ENCODE results near the gene NPAS3. TPM values are rescaled to one million over a fixed set of nuclear protein-coding genes. Genes with fewer than 3 reads are reported as not detected.

The NPAS3 gene
- total RNA-seq, 4 donors from 2014 or later: 1.9 to 10.6 (median 2.2) TPM

DNA sequence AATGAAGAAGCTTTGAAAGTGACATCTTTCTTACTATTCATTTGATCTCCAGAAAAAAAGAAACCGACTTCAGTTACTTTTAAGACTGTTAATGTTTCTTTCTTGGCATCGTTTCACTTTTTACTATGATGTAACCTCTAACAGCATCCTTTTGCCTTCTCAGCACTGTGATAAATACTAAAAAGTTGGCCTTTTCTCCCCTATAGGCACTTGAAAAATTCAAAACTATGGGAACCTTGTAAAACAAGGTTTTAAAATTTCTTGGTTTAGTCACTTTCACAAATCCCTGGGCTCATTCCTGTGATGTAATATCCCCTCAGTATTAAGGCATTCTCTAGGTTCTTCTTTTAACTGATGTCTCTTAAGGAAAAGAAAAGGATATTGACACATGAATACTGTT is 730.4 kb downstream of the NPAS3 start:
- Histone ChIP-seq H3K4me3 (no peak overlapping the region), H3K27me3 (no peaks in the 10 kb centered on the region), H3K4me1 (no peaks in the 10 kb centered on the region), H3K36me3 (no peaks in the 10 kb centered on the region), H3K27ac (no peak overlapping the region), H3K9me3 (peaks cover 0 to 2% (median 0%) of the 10 kb centered on the region in 3 donors)
- TF ChIP-seq POLR2AphosphoS5 (IDR thresholded peaks at IDR 0.05): no peak
- TF ChIP-seq, protein P1, sequence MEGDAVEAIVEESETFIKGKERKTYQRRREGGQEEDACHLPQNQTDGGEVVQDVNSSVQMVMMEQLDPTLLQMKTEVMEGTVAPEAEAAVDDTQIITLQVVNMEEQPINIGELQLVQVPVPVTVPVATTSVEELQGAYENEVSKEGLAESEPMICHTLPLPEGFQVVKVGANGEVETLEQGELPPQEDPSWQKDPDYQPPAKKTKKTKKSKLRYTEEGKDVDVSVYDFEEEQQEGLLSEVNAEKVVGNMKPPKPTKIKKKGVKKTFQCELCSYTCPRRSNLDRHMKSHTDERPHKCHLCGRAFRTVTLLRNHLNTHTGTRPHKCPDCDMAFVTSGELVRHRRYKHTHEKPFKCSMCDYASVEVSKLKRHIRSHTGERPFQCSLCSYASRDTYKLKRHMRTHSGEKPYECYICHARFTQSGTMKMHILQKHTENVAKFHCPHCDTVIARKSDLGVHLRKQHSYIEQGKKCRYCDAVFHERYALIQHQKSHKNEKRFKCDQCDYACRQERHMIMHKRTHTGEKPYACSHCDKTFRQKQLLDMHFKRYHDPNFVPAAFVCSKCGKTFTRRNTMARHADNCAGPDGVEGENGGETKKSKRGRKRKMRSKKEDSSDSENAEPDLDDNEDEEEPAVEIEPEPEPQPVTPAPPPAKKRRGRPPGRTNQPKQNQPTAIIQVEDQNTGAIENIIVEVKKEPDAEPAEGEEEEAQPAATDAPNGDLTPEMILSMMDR (IDR thresholded peaks at IDR 0.05): no peak
- TF ChIP-seq EP300 (IDR thresholded peaks at IDR 0.05): no peak
- TF ChIP-seq POLR2A (IDR thresholded peaks at IDR 0.05): no peak
- no peak for ATAC-seq
- 41 to 77% methylated on average over 2 of the region's 2 CpGs for WGBS, 2 donors (ENCODE audit: low coverage in 1 of 2)

DNA sequence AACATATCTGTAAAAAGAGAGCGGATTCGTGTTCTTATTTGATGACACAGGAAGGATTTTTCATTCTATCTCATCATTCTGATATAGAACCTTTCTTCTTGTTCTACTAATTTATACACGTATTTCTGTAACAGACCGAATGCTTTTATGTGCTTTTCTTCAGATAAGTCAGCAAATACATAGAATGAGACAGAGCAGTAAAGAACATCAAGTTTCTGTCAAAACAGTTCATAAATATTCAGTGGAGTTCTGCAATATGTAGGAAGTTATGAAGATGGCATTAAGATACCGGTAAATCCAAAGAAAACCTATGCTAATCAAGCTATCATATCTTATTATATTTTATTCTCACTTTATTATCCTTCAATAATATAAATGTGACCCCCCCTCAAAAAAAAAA is 731.6 kb downstream of the NPAS3 start:
- no peaks in the 10 kb centered on the region for H3K36me3 ChIP-seq
- no peak overlapping the region for H3K4me3 ChIP-seq
- no peaks in the 10 kb centered on the region for H3K27me3 ChIP-seq
- WGBS, 2 donors (ENCODE audit: low coverage in 1 of 2): 91 to 94% methylated on average over 4 to 5 of the region's 5 CpGs
- TF ChIP-seq POLR2AphosphoS5 (IDR thresholded peaks at IDR 0.05) (no peak), EP300 (IDR thresholded peaks at IDR 0.05) (no peak), POLR2A (IDR thresholded peaks at IDR 0.05) (no peak)
- TF ChIP-seq, protein P1 (IDR thresholded peaks at IDR 0.05): no peak
- H3K9me3 ChIP-seq: no peaks in the 10 kb centered on the region
- no peak overlapping the region for H3K27ac ChIP-seq
- H3K4me1 ChIP-seq: no peaks in the 10 kb centered on the region
- ATAC-seq: no peak

DNA sequence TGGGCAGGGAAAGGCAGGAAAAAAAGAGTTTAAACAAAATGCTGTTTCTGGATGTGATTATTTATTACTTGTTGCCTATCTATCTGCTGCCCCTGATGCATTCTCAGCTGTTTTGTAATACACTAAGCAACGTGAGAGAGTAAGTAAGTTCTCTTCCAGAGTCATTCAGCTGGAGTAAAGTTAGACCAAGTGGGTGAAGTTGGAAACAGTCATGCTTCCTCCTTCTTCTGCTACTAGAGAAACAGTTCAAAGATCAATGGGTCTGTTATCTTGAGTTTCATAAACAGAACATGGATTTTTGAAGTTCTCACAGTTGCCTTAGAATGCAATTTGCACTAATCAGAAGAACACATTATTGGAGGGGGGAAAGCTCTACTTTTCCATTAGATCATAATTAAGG is 732.9 kb downstream of the NPAS3 start:
- Histone ChIP-seq H3K27ac (no peak overlapping the region), H3K4me1 (no peaks in the 10 kb centered on the region), H3K4me3 (no peak overlapping the region), H3K36me3 (no peaks in the 10 kb centered on the region), H3K27me3 (no peaks in the 10 kb centered on the region), H3K9me3 (no peaks in the 10 kb centered on the region)
- no peak for ATAC-seq
- TF ChIP-seq, protein P1 (IDR thresholded peaks at IDR 0.05): no peak
- TF ChIP-seq EP300 (IDR thresholded peaks at IDR 0.05): no peak
- no peak for TF ChIP-seq POLR2AphosphoS5 (IDR thresholded peaks at IDR 0.05)
- no peak for TF ChIP-seq POLR2A (IDR thresholded peaks at IDR 0.05)
- WGBS, 2 donors (ENCODE audit: low coverage in 1 of 2): 43% methylated on average over 1 of the region's 1 CpG; no CpG with 5 or more reads in 1 of the 2 donors

- Histone ChIP-seq H3K36me3 (no peaks in the 10 kb centered on the region), H3K4me1 (no peaks in the 10 kb centered on the region), H3K4me3 (no peak overlapping the region), H3K27ac (no peak overlapping the region), H3K27me3 (no peaks in the 10 kb centered on the region), H3K9me3 (no peaks in the 10 kb centered on the region)
- no peak for TF ChIP-seq POLR2A (IDR thresholded peaks at IDR 0.05)
- no peak for TF ChIP-seq POLR2AphosphoS5 (IDR thresholded peaks at IDR 0.05)
- TF ChIP-seq, protein P1 (IDR thresholded peaks at IDR 0.05): no peak
- TF ChIP-seq EP300 (IDR thresholded peaks at IDR 0.05): no peak
- 96 to 97% methylated on average over 4 of the region's 5 CpGs for WGBS, 2 donors (ENCODE audit: low coverage in 1 of 2)
- no peak for ATAC-seq
Measured at GRCh38 chr14:33674927-33675326, 736.2 kb downstream of the NPAS3 start.

GRCh38 chr14:33675415-33676130 is 736.9 kb downstream of the NPAS3 start:
- no peaks in the 10 kb centered on the region for H3K36me3 ChIP-seq
- TF ChIP-seq POLR2A (IDR thresholded peaks at IDR 0.05) (no peak), POLR2AphosphoS5 (IDR thresholded peaks at IDR 0.05) (no peak), EP300 (IDR thresholded peaks at IDR 0.05) (no peak)
- TF ChIP-seq, protein P1 (IDR thresholded peaks at IDR 0.05): no peak
- WGBS, 2 donors (ENCODE audit: low coverage in 1 of 2): 78% methylated on average over 5 of the region's 5 CpGs

More at GRCh38 chr14:33675415-33676130, 736.9 kb downstream of the NPAS3 start:
- Histone ChIP-seq H3K4me3 (no peak overlapping the region), H3K4me1 (no peaks in the 10 kb centered on the region), H3K27ac (no peak overlapping the region), H3K9me3 (no peaks in the 10 kb centered on the region), H3K27me3 (no peaks in the 10 kb centered on the region)
- no peak for ATAC-seq
